Fibroblast of lung (primary cell): ENCODE results near the gene SPTBN1.

Experiments
- CTCF ChIP-seq, 2 donors: IDR thresholded peaks in 1 of 2; conservative IDR thresholded peaks in 1 of 2; 1 replicate in 1 of 2; 2 replicates in 1 of 2; pipeline ENCODE4 v1.5.1; 2011 to 2012; ENCODE audit warnings: low read length in 2 of 2, control low read depth in 1 of 2, inconsistent platforms in 1 of 2, low read depth in 1 of 2, mild to moderate bottlenecking in 1 of 2
- EZH2 ChIP-seq: IDR thresholded peaks from 2 replicates; pipeline ENCODE4 v1.5.1; 2012; ENCODE audit warnings: low read length, control low read depth, mild to moderate bottlenecking; ENCODE audit errors: missing control alignments

- TF ChIP-seq CTCF (conservative IDR thresholded peaks at IDR 0.05 in 1 of 2, IDR thresholded peaks at IDR 0.05 in 1 of 2; ENCODE audit: low read depth in 1 of 2, low read length in 2 of 2) (no peak), EZH2 (no peak)
Measured at GRCh38 chr2:54599914-54600313, 143.8 kb downstream of the SPTBN1 start.
